GM19463 (cell line): ENCODE results near the gene CASS4.

Experiments
- ATAC-seq: cut with Tn5 transposase; IDR thresholded peaks from one replicate; pipeline ENCODE4 v1.9.1; 2021; ENCODE audit warnings: mild to moderate bottlenecking, moderate library complexity; ENCODE audit not compliant: unreplicated experiment

Gene CASS4

DNA sequence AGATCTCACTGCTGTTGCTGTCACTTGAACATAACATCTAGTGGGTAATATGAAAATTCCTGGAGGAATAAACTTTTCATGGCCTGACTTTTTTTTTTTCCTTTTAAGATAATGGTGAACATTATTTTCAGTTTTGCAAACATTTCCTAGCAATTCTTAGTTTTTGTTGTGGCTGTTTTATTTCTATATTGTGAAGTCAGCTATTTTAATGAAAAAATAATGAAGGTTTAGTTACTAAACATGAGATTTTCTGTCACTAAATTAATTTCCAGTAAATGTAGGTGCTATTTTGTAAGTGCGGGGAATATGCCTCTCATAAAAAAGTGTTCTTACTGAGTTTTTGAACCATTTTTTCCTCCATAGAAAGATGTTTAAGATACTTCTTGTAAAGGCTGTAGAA, 89.1 kb downstream of the CASS4 start:
- ATAC-seq = no peak

DNA sequence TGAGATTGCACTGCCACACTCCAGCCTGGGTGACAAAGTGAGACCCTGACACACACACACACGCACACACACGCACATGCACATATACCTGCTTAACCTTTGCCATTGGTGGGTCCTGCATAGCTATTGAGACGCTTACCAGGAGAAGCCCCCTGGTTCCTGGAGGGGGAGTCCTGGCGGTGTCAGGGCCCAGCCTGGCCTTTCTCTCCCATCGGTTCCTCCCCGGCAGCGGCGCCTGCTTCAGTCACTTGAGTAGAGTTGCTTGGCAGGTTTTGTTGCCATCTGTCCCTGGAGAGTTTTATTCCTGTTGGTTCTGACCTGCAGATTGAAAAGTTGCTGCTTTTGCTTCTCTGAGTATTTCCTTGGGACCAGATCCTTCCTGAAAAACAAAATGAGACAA, 91.9 kb downstream of the CASS4 start:
- ATAC-seq = no peak

DNA sequence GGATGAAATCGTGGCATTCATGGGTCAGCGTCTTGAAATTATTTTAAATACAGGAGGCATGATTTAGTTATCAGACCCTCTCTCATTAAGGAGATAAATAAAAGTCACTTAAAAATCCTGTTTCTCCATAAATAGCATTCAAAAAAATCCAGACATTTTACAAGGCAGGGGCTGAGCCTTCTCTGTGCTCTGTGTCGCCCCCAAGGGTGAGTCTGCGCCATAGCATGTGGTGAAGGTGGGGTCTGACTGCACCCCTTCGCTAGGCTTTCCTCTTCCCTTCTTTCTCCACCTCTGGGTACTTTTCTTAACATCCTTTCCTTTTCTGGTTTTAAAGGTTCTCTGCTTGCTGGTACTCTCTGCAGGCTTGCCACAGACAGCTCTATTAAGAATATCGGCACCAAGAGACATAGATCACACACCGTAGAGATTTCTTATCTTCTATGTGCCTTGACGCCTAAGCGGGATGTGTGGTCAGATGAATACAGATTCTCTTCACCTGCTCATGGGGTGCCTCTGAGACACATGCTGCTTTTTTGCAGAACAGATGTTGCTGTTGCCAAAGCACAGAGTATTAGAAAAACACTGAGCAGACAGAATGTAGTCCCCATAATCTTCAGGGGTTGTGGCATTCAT, 92.4 kb downstream of the CASS4 start:
- ATAC-seq = no peak

DNA sequence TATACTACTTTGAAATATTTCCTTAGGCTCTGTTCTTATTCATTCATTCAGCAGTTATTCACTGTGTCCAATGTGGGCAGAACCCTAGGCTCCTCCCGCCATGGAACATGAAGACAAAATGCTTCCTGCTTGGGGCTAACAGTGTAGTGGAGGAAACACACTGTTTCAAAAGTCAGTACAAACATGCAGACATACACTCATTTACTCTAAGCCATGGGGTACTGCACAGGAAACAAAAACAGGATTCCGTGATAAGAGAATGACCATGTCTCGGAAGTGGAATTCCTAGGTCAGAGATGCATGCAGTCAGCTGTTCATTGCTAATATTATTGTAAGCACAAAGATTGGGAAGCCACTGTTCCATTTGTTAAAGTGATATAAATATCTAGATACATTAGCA, 94.0 kb downstream of the CASS4 start:
- ATAC-seq = no peak
